ENCODE data around the gene INO80D.

GRCh38 chr2:206115026-206115578, 29.1 kb upstream of the INO80D start:
- TF ChIP-seq CTCF (IDR thresholded peaks at IDR 0.05) (no peak), POLR2AphosphoS5 (IDR thresholded peaks at IDR 0.05) (no peak)

All from stomach (tissue), 4 donors.